ENCODE results near the gene TNIK.

DNA sequence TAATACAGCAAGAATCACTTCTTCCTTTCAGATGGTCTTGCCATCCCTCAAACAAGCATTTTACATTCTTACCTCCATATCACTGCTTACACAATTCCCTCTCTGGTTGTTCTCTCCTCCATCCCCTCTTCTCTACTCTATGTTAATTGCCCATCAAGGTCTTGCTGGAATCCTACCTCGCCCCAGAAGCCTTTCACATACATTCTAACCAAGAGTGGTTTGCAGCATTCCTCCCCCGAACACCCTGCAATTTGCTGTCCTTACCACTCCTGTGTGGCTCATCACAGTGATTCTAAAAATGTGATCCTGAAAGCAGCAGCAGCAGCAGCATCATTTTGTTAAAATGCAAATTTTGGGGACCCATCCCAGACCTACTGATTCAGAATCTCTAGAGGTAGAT, 30.6 kb downstream of the TNIK start:
- TF ChIP-seq, protein P1, sequence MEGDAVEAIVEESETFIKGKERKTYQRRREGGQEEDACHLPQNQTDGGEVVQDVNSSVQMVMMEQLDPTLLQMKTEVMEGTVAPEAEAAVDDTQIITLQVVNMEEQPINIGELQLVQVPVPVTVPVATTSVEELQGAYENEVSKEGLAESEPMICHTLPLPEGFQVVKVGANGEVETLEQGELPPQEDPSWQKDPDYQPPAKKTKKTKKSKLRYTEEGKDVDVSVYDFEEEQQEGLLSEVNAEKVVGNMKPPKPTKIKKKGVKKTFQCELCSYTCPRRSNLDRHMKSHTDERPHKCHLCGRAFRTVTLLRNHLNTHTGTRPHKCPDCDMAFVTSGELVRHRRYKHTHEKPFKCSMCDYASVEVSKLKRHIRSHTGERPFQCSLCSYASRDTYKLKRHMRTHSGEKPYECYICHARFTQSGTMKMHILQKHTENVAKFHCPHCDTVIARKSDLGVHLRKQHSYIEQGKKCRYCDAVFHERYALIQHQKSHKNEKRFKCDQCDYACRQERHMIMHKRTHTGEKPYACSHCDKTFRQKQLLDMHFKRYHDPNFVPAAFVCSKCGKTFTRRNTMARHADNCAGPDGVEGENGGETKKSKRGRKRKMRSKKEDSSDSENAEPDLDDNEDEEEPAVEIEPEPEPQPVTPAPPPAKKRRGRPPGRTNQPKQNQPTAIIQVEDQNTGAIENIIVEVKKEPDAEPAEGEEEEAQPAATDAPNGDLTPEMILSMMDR (IDR thresholded peaks at IDR 0.05; ENCODE audit: poor library complexity) = no peak
- TF ChIP-seq EZH2 (IDR thresholded peaks at IDR 0.05; ENCODE audit: borderline replicate concordance) = no peak
- TF ChIP-seq EZH2phosphoT487 (IDR thresholded peaks at IDR 0.05; ENCODE audit: low read depth, severe bottlenecking, unreplicated experiment) = no peak

Measured in hepatocyte (in vitro differentiated cells).